Stomach (tissue), 9 donors: Measurements from ENCODE around the gene LRP1. TPM values are rescaled to one million over a fixed set of nuclear protein-coding genes. Genes with fewer than 3 reads are reported as not detected.
A peak's percentile ranks its signal among the peaks of the same experiment; 100 is the strongest.

Experiments
- DNase-seq, 2 donors: peaks; one replicate each; pipeline versions ENCODE4 v3.0.0 to v3.0.0-alpha.2; 2013 to 2019
- H3K27ac ChIP-seq, 5 donors: fragments of 200-600 bp in 4 of 5; sonication (generic) in 4 of 5; one replicate each; pipeline ENCODE4 v1.5.1; 2013 to 2019; ENCODE audit warnings: mild to moderate bottlenecking in 1 of 5, moderate library complexity in 1 of 5
- H3K27me3 ChIP-seq, 3 donors: fragments of 200-600 bp; sonication (generic); one replicate each; pipeline ENCODE4 v1.5.1; 2017 to 2019; ENCODE audit warnings: mixed run types in 1 of 3
- H3K36me3 ChIP-seq, 4 donors: fragments of 200-600 bp; sonication (generic); 1 replicate in 3 of 4; 2 replicates in 1 of 4; pipeline ENCODE4 v1.5.1; 2016 to 2019
- H3K4me1 ChIP-seq, 4 donors: fragments of 200-600 bp; sonication (generic); one replicate each; pipeline ENCODE4 v1.5.1; 2016 to 2019
- H3K4me3 ChIP-seq, 4 donors: fragments of 200-600 bp; sonication (generic) in 3 of 4; one replicate each; pipeline ENCODE4 v1.5.1; 2016 to 2019; ENCODE audit warnings: mild to moderate bottlenecking in 1 of 4
- H3K9me3 ChIP-seq, 4 donors: fragments of 200-600 bp; sonication (generic); one replicate each; pipeline ENCODE4 v1.5.1; 2016 to 2019
- EP300 ChIP-seq: sonication (generic); formaldehyde crosslinking; IDR thresholded peaks from one replicate; pipeline ENCODE4 v1.6.1; 2017; ENCODE audit warnings: antibody characterized with exemption
- POLR2A ChIP-seq, 4 donors: fragments of 450-650 bp; IDR thresholded peaks; one replicate each; pipeline ENCODE4 v1.6.1; 2016; ENCODE audit warnings: antibody characterized with exemption in 4 of 4, control low read depth in 2 of 4, mild to moderate bottlenecking in 1 of 4, moderate library complexity in 1 of 4
- POLR2AphosphoS5 ChIP-seq, 3 donors: sonication (generic); formaldehyde crosslinking; IDR thresholded peaks; one replicate each; pipeline ENCODE4 v1.6.1; 2016; ENCODE audit warnings: antibody characterized with exemption in 3 of 3
- WGBS, 5 donors: extraction: QIAGEN DNeasy Blood & Tissue Kit in 3 of 5; methylation state at CpG; one replicate each; pipeline versions ENCODE4 v1.1.5 to v1.1.7; 2013 to 2018; 5-methylcytosine and 5-hydroxymethylcytosine counted together
- intact Hi-C: fragments of 100-400 bp; cut with DNase I; formaldehyde crosslinking; loops from one replicate; pipeline ENCODE4 v1.15.1; 2023; ENCODE audit warnings: low total_unique reads
- polyA plus RNA-seq, 3 donors: library from polyadenylated mRNA; stranded (reverse); fragments of 200-250 nt; gene quantifications; one replicate each; pipeline ENCODE4 v1.2.3, GENCODE V29; 2013
- total RNA-seq, 5 donors: library from RNA; depleted of rRNA; stranded (reverse); fragments of >200 nt; gene quantifications; one replicate each; pipeline versions ENCODE4 v1.1.0 to v1.2.3, GENCODE V29; 2014 to 2016
- TF ChIP-seq, protein P1 (sequence below), 7 experiments: fragments of 450-650 bp in 4 of 7; fragments of 200-600 bp in 3 of 7; sonication (generic) in 3 of 7; IDR thresholded peaks; one replicate each; pipeline ENCODE4 v1.5.1; 2016 to 2019; ENCODE audit warnings: antibody characterized with exemption in 7 of 7, control low read depth in 2 of 7, mild to moderate bottlenecking in 1 of 7
- donor health status: healthy with polysubstance abuse.
- donor health status: Bipolar disorder and iron deficiency.
- donor health status: healthy.

LRP1 gene
- total and polyA plus RNA-seq, 8 donors, result 13.5 to 510 (median 100) TPM

DNA sequence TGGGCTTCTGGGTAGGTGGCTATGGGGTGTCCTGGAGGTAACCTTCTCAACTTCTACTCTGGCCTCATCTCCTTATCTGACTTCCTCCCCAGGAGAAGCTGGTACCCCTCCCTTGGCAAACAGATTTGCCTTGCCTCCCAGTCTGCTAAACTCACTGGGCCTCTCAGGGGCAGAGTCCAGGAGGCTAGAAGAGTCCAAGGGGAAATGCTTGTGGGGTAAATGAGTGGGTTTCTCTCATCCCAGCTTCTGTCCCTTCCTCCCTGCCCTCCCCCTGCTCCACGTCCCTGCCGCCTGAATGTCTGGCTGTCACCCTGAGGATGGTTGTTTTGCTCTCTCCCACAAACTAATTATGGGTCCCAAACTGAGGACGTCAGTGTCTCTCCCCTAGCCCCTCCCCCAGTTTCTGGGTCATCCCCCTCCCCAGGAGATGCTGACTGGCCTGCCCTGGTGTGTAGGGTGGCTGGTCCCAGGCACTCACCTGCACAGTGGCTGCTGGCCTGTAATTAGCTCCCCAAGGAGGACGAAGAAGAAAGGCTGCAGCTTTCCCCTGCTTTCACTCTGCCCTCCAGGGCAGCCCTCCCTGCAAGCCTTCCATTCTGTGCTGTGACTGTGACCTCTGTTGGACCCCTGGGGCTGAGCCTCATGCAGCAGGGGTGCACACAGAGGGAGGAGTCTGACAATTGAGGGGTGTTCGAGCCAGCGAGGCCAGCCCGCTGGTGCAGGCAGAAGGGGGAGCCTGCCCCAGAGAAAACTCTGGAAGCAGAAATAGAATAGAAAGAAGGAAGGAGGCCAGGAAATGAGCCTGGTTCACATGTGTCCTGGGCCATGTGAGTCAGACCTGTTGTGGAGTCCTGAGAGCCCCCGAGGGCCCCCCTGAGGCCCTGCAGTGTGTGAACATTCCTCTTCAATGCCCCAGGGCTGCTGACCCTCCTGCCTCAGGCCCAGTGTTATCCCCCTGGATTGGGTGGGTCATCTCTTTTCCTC, 19.0 kb downstream of the LRP1 start, which contains the start of gene LRP1-AS:
TSS of gene LRP1-AS (minus strand) at position 659 of the 984 bp plus-strand sequence.
- Histone ChIP-seq H3K9me3 (no peaks in the 10 kb centered on the region), H3K27me3 (no peaks in the 10 kb centered on the region), H3K27ac (peak within 1 kb of the TSS; percentile 56 to 88 (median 72)), H3K4me1 (peaks cover 70 to 75% (median 73%) of the 10 kb centered on the region in 4 donors), H3K4me3 (no peak within 1 kb of the TSS), H3K36me3 (peaks cover 23 to 57% (median 45%) of the 10 kb centered on the region in 4 donors)
- intact Hi-C loops, result no loop called here
- no peak for TF ChIP-seq POLR2A (IDR thresholded peaks at IDR 0.05)
- peak in 1 of 3 donors; percentile 30 for TF ChIP-seq POLR2AphosphoS5 (IDR thresholded peaks at IDR 0.05)
- DNase-seq, result peak in 1 of 2 donors; percentile 85
- 35 to 51% (median 43%) methylated on average over 7 to 8 of the region's 8 CpGs for WGBS, 5 donors

DNA sequence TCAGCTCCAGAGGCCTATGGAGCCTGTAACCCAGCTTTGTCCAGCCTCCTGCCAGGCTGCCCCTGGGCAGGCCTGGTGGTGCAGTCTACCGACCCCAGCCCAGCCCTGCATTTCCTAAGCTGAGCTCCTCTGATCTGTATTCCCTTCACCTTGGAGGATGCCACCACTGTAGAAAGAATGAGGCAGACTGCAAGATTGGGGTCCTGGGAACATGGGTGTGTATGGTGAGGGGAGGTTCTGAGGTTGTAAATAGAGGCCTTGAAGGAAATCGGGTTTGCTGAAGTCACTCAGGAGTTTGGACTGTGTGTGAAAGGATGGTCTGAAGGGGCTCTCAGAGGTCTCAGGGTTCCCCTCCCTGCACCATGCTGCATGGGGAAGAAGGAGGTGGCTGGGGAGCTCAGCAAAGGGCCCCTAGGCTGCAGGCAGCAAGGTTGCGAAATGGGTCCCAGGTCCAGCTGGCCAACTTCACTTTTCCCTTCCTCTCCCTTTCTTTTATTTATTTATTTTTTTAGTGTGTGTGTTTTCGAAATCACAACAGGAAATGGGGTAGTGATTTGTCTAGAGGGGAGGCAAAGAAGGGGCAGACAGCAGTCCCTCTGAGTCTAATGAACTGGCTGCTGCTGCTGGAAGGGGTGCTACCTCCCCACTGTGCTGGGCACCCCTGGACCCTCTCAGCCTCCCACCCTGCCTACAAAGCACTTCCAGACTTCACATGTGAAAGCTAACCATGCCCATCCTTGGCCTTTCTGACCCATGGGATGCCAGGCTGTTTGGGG, 20.4 kb downstream of the LRP1 start:
- H3K27me3 ChIP-seq, result no peaks in the 10 kb centered on the region
- DNase-seq, result peak; percentile 44 to 78
- no peak for TF ChIP-seq POLR2A (IDR thresholded peaks at IDR 0.05)
- no peaks in the 10 kb centered on the region for H3K9me3 ChIP-seq
- 43 to 80% (median 67%) methylated on average over 4 of the region's 4 CpGs for WGBS, 5 donors
- intact Hi-C loops, result no loop called here
- peaks cover 18 to 43% (median 31%) of the 10 kb centered on the region in 4 donors for H3K36me3 ChIP-seq
- H3K4me1 ChIP-seq, result peaks cover 77 to 89% (median 80%) of the 10 kb centered on the region in 4 donors
- H3K27ac ChIP-seq, result peak overlapping the region; percentile 54 to 88 (median 83)
- peak overlapping the region in 1 of 4 donors; percentile 8 for H3K4me3 ChIP-seq

DNA sequence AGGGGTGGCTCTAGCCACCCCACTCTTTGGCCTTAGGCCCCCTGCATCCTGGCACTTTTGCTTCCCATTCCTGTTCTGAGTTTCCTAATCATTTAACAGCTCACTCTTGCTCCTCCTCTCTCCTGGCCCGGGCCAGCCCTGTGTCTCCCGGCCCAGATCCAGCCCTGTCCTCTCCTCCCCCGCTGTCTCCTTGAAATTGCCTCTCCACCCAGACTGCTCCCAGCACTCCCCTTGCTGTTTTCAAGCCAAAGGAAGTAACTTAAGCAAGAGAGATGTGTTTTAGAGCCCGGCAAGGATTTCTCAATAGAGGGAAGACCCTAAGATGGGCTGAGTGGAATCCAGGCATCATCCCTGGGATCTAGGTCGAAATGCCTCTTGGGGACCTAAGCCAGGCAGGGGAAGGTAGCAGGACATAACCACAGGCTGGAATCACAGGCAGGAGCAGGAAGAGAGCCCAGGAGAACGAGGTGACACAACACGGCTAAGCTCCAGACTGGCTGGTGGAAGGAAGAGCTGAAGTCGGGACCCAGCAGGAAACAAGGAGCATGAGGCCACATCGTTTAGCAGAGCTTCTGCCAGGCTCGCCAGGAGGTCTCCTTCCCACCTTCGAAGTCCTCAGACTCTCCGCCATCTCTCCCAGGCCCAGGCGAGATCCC, 21.1 kb downstream of the LRP1 start:
- no peaks in the 10 kb centered on the region for H3K27me3 ChIP-seq
- intact Hi-C loops, result no loop called here
- WGBS, 5 donors, result 49 to 71% (median 57%) methylated on average over 13 of the region's 13 CpGs

DNA sequence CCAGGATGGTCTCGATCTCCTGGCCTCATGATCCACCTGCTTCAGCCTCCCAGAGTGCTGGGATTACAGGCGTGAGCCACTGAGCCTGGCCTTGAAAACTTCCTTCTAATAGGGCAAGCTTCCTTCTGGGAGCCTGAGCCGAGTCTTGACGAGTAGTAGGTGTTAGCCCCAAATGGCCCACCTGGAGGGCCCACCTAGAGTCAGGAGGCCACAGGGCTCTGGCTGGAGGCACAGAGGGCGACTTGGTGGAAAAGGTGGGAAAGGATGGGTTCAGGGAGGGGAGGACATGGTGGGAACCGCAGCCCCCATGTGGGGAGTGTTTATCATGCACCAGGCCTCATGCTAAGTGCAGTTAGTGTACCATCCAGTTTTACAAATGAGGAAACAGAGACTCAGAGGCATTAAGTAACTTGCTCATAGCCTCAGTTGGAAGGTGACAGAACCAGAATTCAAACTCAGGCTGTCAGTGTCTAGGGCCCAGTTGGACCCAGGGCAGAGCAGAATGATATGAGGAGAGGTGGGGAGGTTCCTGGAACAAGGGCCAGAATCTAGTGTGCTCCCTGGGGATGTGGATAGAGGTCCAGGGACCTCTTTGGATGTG, 22.2 kb downstream of the LRP1 start:
- peaks cover 76 to 92% (median 83%) of the 10 kb centered on the region in 4 donors for H3K4me1 ChIP-seq
- TF ChIP-seq EP300, result no peak
- no peak for TF ChIP-seq POLR2A (IDR thresholded peaks at IDR 0.05)
- no peak for TF ChIP-seq POLR2AphosphoS5 (IDR thresholded peaks at IDR 0.05)
- TF ChIP-seq, protein P1, sequence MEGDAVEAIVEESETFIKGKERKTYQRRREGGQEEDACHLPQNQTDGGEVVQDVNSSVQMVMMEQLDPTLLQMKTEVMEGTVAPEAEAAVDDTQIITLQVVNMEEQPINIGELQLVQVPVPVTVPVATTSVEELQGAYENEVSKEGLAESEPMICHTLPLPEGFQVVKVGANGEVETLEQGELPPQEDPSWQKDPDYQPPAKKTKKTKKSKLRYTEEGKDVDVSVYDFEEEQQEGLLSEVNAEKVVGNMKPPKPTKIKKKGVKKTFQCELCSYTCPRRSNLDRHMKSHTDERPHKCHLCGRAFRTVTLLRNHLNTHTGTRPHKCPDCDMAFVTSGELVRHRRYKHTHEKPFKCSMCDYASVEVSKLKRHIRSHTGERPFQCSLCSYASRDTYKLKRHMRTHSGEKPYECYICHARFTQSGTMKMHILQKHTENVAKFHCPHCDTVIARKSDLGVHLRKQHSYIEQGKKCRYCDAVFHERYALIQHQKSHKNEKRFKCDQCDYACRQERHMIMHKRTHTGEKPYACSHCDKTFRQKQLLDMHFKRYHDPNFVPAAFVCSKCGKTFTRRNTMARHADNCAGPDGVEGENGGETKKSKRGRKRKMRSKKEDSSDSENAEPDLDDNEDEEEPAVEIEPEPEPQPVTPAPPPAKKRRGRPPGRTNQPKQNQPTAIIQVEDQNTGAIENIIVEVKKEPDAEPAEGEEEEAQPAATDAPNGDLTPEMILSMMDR (IDR thresholded peaks at IDR 0.05), result no peak
- 89 to 100% (median 92%) methylated on average over 5 to 6 of the region's 6 CpGs for WGBS, 5 donors

More for the DNA sequence above, 21.1 kb downstream of the LRP1 start:
- peak overlapping the region; percentile 54 to 88 (median 83) for H3K27ac ChIP-seq
- peaks cover 12 to 42% (median 30%) of the 10 kb centered on the region in 4 donors for H3K36me3 ChIP-seq
- peak overlapping the region in 1 of 4 donors; percentile 8 for H3K4me3 ChIP-seq
- H3K4me1 ChIP-seq, result peaks cover 79 to 97% (median 85%) of the 10 kb centered on the region in 4 donors
- H3K9me3 ChIP-seq, result no peaks in the 10 kb centered on the region
- DNase-seq, result peak in 1 of 2 donors; percentile 86
- TF ChIP-seq POLR2AphosphoS5 (IDR thresholded peaks at IDR 0.05), result peak in 1 of 3 donors; percentile 10
- no peak for TF ChIP-seq EP300

More for the DNA sequence above, 22.2 kb downstream of the LRP1 start:
- DNase-seq, result no peak
- Histone ChIP-seq H3K9me3 (no peaks in the 10 kb centered on the region), H3K4me3 (no peak overlapping the region), H3K27ac (peak overlapping the region in 3 of 5 donors; percentile 81 to 88 (median 86)), H3K36me3 (peaks cover 2 to 42% (median 30%) of the 10 kb centered on the region in 4 donors), H3K27me3 (no peaks in the 10 kb centered on the region)
- intact Hi-C loops, result no loop called here
